A549 treated with RU486 at 1 μM for 4 hours (cell line): Measurements from ENCODE around the gene PPAN. TPM values are rescaled to one million over a fixed set of nuclear protein-coding genes. Genes with fewer than 3 reads are reported as not detected.

Source experiments
- total RNA-seq: library from RNA; stranded (reverse); fragments of 200-300 nt; extraction: Qiagen RNA extraction; gene quantifications from 5 replicates; pipeline ENCODE4 v1.2.3, GENCODE V29; 2022; ENCODE audit warnings: low read depth

Gene PPAN
- 39.6 to 57.2 TPM (median 57.1 TPM) in 5 replicates for total RNA-seq

GRCh38 chr19:10106100-10106936 lies at the start of gene PPAN:
TSS of gene PPAN (plus strand) at chr19:10106362. CDS start at chr19:10106395, 33 bp downstream.

GRCh38 chr19:10085641-10086590 lies 20.2 kb upstream of the PPAN start, which contains the start of gene SHFL:
TSS of gene SHFL (plus strand) at chr19:10086317. CDS start at chr19:10086428, 111 bp downstream.

GRCh38 chr19:10111405-10111811 lies 5.2 kb downstream of the PPAN start, which contains the start of gene P2RY11:
TSS of gene P2RY11 (plus strand) at chr19:10111693. CDS start at chr19:10111722, 29 bp downstream.

Other genes with a start within 250 kb of the PPAN start
- gene OLFM2, start 169.8 kb upstream of the PPAN start, total RNA-seq: 9.2 to 12.4 TPM (median 11.5 TPM) in 5 replicates
- gene COL5A3, start 95.9 kb upstream of the PPAN start, total RNA-seq: 3.5 to 5.4 TPM (median 3.6 TPM) in 5 replicates
- gene RDH8, start 92.9 kb upstream of the PPAN start, total RNA-seq: 0.26 to 0.75 TPM (median 0.53 TPM) in 5 replicates
- gene SHFL, start 20.0 kb upstream of the PPAN start, total RNA-seq: 6.0 to 9.3 TPM (median 8.2 TPM) in 5 replicates
- 0.05 to 0.14 TPM (median 0.12 TPM) in 3 of 5 replicates, not detected in the others for gene ANGPTL6, start 3.7 kb upstream of the PPAN start, total RNA-seq
- gene P2RY11, start 5.3 kb downstream of the PPAN start, total RNA-seq: 5.8 to 13.1 TPM (median 7.6 TPM) in 5 replicates
- gene EIF3G, start 13.5 kb downstream of the PPAN start, total RNA-seq: 161 to 180 TPM (median 166 TPM) in 5 replicates
- gene DNMT1, start 88.6 kb downstream of the PPAN start, total RNA-seq: 51.3 to 66.7 TPM (median 64.7 TPM) in 5 replicates
- 0.96 to 1.2 TPM (median 1.2 TPM) in 5 replicates for gene S1PR2, start 125.0 kb downstream of the PPAN start, total RNA-seq
- gene MRPL4, start 145.9 kb downstream of the PPAN start, total RNA-seq: 59.0 to 78.7 TPM (median 77.4 TPM) in 5 replicates
- gene ICAM1, start 164.8 kb downstream of the PPAN start, total RNA-seq: 4.2 to 6.4 TPM (median 5.1 TPM) in 5 replicates
- 0.10 to 0.12 TPM in 2 of 5 replicates, not detected in the others for gene ICAM4, start 180.6 kb downstream of the PPAN start, total RNA-seq
- gene ICAM5, start 183.6 kb downstream of the PPAN start, total RNA-seq: 0.42 to 1.2 TPM (median 0.78 TPM) in 5 replicates
- 1.2 to 4.1 TPM (median 1.8 TPM) in 5 replicates for gene ZGLP1, start 203.5 kb downstream of the PPAN start, total RNA-seq
- gene FDX2, start 209.7 kb downstream of the PPAN start, total RNA-seq: 22.1 to 41.4 TPM (median 33.1 TPM) in 5 replicates
- gene RAVER1, start 227.2 kb downstream of the PPAN start, total RNA-seq: 19.7 to 31.8 TPM (median 26.2 TPM) in 5 replicates
- 6.5 to 11.4 TPM (median 8.8 TPM) in 5 replicates for gene ICAM3, start 233.3 kb downstream of the PPAN start, total RNA-seq